Tongue (tissue), 2 donors: ENCODE measurements around the gene PHRF1. TPM values are rescaled to one million over a fixed set of nuclear protein-coding genes. Genes with fewer than 3 reads are reported as not detected.
"Not testable (repeated sequence)": the region's sequence is repeated elsewhere in the genome, so short reads cannot be mapped to it uniquely, and the experiment has no call there.

Experiments used
- DNase-seq: peaks from one replicate; pipeline ENCODE4 v3.0.0-alpha.2; 2015
- total RNA-seq: library from RNA; depleted of rRNA; stranded (reverse); fragments of >200 nt; gene quantifications from one replicate; pipeline ENCODE4 v1.2.3, GENCODE V29; 2014

PHRF1 gene
- total RNA-seq, 1 donor from 2014 or later, result 26.5 TPM

DNA sequence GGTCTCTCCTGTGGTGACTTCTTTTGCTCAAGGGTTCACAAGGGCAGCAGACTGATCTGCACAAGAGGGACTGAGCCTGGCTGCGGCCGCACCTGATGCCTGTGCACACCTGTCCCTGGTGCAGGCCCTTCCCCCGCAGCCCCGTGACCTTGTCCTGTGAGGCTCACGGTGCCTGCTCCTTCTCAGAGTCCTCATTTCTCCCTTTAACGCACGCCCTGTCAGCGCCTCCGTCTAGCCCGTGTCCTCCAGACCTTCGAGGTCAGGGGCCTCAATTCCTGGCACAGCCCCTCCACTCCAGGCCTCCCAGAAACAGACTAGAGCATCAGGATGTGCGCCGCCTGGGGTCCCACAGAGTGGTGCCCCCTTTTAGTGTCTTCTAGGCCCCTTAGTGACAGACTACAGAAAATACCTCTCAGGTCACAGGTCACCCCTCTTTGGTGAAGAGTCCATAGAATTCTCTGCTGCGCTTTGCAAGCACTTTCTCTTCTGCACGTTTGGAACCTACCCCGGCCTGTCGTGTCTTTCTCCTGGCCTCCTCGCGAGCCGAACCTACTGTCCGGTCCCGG lies 59.8 kb downstream of the PHRF1 start:
- DNase-seq, result no peak

DNA sequence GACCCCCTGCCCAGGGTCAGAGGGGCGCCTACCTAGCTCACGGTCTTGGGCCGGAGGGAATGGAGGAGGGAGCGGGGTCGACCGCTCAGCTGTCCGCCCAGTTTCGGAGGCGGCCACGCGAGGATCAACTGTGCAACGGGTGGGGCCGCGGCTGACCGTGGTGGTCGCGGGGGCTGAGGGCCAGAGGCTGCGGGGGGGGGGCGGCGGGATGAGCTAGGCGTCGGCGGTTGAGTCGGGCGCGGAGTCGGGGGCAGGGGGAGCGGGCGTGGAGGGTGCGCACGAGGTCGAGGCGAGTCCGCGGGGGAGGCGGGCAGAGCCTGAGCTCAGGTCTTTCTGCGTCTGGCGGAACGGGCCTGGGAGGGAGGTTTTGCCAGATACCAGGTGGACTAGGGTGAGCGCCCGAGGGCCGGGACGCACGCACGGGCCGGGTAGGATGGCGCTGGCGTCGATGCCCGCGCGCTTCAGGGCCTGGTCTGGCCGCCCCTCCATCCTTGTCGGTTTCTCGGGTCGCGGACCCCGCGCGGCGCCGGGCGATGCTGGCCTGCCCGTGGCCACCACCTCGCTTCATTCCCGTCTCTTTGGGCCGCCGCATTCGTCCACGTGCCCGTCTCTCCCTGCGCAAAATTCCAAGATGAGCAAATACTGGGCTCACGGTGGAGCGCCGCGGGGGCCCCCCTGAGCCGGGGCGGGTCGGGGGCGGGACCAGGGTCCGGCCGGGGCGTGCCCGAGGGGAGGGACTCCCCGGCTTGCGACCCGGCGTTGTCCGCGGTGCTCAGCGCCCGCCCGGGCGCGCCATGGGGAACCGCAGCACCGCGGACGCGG lies 60.5 kb downstream of the PHRF1 start, which contains the start of gene DRD4:
DRD4 (plus strand) TSS at position 759 of the 822 bp plus-strand sequence; CDS start at position 795, 36 bp downstream.
- no peak for DNase-seq

DNA sequence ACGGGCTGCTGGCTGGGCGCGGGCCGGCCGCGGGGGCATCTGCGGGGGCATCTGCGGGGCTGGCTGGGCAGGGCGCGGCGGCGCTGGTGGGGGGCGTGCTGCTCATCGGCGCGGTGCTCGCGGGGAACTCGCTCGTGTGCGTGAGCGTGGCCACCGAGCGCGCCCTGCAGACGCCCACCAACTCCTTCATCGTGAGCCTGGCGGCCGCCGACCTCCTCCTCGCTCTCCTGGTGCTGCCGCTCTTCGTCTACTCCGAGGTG lies 61.0 kb downstream of the PHRF1 start:
- DNase-seq, result no peak

DNA sequence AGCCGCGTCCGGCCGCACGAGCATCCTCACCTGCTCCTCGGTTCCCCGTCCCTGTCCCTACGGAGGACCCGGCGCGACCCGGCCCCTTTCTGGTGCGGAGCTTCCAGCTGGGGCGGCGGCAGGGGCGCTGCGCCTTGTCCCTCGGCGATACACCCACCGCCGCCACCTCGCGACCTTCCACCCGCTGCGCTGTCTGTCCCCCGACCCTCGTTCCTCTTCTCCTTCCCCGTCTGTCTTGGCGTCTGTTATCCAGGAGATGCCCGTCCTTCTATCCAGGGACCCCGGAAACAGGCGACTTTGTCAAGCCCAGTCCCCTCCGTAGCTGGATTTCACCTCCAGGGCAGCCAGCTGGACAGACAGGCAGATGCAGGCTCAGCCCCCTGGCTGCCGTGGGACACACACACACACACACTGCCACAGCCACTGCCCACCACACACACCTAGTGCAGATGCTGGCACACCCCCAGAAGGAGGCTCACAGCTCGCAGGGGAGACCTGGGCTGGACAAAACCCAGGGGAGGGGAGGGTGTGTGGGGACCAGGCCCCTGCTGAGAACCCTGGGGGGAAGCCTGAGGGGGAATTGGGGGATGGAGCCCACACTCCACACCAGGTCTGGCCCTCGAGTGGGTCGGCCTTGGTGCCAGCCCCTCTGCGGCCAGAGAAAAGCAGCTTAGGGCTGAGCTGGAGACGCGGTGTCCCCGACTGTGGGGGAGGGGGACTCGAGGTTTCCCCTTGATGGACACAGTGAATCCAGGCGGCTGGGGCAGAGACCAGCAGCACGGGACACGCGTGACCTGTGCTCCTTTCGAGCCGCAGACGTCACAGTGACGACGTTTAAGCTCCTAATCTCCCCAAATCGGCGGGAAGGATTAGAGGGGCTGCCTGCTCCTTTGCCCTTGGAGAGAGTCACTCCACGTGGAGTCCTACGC lies 61.6 kb downstream of the PHRF1 start:
- no peak for DNase-seq

DNA sequence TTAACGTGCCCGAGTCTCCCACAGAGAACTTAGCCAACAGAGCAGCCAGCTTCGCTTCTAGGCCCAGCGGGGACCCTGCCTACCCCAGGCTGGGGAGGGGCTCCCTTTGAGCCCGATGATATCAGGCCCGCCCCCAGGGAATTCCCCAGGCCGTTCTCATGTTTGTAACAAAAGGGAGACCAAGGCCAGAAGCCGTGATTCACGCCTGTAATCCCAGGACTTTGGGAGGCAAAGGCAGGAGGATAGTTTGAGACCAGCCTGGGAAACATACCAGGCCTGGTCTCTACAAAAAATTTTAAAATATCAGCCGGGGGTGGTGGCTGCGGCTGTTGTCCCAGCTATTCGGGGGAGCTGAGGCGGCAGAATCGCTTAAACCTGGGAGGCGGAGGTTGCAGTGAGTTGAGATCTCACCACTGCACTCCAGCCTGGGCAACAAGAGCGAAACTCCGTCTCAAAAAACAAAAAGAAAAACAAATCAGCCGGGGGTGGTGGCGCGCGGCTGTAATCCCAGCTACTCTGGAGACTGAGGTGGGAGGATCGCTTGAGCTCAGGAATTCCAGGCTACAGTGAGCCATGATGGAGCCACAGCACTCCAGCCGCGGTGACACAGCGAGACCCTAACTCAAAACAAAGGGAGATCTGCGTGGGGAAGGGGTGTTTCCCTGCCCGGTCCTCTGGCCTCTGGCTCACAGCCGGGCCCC lies 62.5 kb downstream of the PHRF1 start:
- DNase-seq, result no peak

DNA sequence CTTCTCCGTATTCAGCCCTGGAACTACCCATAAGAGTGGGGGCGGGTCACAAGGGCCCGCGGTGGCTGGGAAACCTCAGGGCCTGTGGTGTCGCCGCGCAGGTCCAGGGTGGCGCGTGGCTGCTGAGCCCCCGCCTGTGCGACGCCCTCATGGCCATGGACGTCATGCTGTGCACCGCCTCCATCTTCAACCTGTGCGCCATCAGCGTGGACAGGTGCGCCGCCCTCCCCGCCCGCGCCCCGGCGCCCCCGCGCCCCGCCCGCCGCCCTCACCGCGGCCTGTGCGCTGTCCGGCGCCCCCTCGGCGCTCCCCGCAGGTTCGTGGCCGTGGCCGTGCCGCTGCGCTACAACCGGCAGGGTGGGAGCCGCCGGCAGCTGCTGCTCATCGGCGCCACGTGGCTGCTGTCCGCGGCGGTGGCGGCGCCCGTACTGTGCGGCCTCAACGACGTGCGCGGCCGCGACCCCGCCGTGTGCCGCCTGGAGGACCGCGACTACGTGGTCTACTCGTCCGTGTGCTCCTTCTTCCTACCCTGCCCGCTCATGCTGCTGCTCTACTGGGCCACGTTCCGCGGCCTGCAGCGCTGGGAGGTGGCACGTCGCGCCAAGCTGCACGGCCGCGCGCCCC lies 63.2 kb downstream of the PHRF1 start:
- DNase-seq, result no peak

DNA sequence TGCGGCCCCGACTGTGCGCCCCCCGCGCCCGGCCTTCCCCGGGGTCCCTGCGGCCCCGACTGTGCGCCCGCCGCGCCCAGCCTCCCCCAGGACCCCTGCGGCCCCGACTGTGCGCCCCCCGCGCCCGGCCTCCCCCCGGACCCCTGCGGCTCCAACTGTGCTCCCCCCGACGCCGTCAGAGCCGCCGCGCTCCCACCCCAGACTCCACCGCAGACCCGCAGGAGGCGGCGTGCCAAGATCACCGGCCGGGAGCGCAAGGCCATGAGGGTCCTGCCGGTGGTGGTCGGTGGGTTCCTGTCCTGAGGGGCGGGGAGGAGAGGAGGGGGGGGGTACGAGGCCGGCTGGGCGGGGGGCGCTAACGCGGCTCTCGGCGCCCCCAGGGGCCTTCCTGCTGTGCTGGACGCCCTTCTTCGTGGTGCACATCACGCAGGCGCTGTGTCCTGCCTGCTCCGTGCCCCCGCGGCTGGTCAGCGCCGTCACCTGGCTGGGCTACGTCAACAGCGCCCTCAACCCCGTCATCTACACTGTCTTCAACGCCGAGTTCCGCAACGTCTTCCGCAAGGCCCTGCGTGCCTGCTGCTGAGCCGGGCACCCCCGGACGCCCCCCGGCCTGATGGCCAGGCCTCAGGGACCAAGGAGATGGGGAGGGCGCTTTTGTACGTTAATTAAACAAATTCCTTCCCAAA lies 63.9 kb downstream of the PHRF1 start:
- DNase-seq, result no peak

DNA sequence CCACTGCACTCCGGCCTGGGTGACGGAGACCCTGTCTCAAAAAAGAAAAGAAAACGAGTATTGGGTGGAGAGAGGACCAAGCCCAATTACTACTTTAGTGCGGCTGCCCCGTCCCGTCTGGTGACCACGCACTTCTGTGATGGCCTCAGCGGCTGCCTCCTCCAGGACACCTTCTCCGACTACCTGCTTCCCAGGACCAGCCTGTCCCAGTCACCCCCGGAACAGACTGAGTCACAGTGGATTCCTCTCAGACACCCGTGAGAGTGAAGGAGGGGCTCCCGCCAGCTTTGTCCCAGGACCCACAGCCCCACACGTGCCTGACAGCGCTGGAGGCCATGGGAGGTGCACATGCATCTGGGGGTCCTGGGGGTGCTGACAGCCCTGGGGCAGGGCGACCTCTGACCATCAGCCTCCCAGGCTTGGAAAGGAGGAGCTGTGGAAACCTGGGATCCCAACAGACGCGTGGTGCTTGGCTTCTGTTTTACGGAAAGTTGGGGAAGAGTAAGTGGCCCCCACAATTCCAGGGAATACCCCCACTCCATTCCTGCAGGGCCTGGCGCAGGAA lies 65.6 kb downstream of the PHRF1 start:
- no peak for DNase-seq

DNA sequence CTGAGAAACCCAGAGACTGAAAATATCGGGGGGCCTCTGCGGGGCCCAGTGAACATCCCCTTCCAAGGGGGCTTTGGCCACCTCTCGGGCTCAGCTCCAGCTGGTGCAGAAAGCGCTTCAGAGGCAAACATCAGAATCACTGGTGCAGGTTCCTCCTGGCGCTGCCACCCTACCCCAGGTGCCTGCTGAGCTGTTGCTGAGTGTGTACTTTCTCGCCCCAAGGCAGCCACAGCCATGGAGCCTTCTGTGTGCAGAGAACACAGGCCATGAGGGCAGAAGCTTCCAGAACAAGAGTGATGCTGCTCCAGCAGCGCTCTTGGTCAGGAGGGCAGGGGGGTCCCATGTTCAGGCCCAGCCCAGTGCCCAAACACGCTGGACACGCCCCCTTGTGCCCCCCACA lies 67.1 kb downstream of the PHRF1 start:
- DNase-seq, result no peak

DNA sequence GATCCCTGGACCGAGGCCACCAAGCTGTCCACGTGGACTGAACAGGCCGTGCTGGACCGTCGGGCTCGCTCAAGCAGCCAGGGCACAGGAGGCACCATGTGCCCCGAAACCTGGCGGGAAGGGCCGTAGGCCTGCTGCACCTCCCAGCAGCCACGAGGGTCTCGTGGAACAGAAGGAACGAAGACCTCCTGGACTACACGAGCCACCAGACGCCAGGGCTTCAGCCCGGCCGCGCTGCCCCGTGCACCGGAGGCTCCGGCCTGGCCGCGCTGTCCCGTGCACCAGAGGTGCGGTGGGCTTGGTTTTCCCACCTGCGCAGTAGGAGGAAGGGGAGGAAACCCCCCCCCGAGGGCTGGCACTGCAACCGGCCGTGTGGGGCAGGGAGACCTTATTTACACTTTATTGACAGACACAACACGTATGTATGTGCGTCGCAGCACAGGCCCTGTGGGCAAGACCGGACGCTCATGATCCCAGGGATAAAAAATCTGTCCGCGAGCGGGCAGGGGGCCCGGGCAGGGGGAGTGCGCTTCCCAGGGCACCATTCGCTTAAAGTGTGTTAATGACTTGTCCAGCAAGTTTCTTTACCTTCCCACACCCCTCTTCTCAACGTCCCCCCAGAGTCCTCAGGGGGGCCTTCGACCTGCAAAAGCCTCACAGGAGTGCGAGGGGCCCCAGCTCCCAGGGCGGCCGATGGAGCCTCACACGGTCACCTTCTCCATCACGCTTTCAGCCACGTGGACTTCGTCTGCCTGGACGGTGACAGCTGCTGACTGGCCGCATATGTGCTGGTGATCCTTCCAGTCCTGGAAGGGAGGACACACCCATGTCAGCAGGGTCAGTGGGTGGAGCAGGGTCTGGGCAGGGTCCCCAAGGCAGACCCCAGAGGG lies 67.8 kb downstream of the PHRF1 start:
- no peak for DNase-seq

DNA sequence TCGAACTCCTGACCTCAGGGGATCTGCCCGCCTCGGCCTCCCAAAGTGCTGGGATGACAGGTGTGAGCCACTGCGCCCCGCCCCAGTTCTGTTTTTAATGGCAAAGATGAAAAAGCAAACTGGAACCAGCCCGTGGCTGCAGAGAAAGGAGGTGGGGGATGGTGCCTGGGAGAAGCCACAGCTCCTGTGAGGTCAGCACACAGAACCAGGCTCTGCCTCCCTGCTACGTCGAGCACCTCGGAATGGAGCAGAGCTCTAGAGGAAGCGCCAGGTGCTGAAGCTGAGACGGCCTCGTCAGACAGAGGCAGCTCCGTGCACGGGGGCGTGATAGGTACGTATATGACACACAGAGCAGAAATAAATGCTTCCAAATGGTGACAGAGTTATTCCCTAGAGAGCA lies 69.3 kb downstream of the PHRF1 start:
- no peak for DNase-seq

DNA sequence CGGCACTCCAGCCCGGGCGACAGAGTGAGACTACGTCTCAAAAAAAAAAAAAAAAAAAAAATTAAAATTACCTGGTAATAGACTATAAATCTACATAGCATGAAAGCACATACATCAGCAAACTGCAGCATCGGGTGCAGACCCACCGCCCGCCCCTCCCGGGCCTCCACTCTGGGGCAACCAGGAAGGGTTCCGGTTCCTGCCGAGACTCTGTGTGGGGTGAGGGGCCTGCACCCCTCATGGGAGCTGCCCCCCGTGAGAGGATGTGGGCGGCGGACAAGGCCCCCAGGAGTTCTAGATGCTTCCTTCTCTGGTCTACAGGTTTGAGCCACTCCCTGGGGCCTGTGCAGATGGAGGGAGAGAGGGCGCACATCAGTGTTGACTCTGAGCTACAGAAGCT lies 69.9 kb downstream of the PHRF1 start:
- no peak for DNase-seq

DNA sequence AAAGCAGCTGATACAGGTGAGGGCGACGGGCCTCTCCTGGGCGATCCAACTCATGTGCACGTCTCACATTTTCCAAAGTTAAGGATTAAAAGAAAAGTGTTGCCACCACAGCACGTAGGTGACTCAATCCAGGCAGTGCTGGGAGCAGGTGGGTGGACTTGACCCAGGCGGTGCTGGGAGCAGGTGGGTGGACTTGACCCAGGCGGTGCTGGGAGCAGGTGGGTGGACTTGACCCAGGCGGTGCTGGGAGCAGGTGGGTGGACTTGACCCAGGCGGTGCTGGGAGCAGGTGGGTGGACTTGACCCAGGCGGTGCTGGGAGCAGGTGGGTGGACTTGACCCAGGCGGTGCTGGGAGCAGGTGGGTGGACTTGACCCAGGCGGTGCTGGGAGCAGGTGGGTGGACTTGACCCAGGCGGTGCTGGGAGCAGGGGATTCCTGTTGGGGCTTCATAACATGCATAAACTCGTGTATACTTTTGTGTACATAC lies 71.4 kb downstream of the PHRF1 start:
- not testable (repeated sequence) for DNase-seq

DNA sequence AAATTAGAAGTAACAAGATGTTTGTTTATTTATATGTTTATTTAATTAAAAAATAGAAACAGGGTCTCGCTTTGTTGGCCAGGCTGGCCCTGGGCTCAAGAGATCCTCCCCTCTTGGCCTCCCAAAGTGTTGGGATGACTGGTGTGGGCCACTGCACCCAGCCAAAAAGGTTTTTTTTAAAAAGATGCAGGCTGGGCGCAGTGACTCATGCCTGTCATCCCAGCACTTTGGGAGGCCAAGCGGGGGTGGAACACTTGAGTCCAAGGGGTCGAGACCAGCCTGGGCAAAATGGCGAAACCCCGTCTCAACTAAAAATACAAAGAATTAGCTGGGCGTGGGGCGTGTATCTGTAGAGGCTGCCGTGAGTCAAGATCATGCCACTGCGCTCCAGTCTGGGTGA lies 74.2 kb downstream of the PHRF1 start:
- no peak for DNase-seq

DNA sequence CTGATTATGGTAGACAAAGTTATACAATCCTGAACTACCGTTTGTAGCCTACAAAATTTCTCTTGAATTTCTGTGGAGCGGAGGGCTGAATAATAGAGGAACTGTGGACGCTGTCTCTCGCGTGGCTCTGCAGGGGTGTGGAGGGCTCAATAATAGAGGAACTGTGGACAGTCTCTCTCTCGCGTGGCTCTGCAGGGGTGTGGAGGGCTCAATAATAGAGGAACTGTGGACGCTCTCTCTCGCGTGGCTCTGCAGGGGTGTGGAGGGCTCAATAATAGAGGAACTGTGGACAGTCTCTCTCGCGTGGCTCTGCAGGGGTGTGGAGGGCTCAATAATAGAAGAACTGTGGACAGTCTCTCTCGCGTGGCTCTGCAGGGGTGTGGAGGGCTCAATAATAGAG lies 76.9 kb downstream of the PHRF1 start:
- not testable (repeated sequence) for DNase-seq

DNA sequence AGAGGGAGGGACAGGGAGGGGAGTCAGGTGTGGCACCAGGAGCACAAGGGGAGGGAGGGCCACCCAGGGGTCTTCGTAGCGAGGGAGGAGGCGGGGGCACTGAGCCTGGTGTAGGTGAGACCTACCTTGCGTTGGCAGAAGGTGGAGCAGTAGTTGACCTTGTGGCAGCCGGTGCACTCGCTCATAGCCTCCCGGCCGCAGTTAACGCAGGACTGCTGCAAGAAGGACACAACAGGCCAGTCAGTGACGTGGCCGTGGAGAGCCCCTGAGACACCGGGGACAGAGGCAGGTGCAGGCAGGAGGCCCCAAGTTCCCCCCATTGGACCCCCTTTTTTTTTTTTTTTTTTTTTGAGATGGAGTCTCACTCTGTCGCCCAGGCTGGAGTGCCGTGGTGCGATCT lies 77.6 kb downstream of the PHRF1 start:
- DNase-seq, result no peak

DNA sequence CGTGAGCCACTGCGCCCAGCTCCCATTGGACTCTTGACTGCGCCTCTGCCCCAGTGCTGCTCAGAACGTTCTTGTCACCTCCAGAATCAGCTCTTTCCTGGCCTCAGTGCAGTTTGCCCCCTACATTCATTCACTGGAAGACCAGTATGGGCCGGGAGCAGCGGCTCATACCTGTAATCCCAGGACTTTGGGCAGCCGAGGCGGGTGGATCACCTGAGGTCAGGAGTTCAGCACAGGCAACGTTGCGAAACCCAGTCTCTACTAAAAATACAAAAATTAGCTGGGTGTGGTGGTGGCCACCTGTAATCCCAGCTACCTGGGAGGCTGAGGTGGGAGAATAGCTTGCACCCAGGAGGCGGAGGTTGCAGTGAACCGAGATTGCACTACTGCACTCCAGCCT lies 78.2 kb downstream of the PHRF1 start:
- not testable (repeated sequence) for DNase-seq

DNA sequence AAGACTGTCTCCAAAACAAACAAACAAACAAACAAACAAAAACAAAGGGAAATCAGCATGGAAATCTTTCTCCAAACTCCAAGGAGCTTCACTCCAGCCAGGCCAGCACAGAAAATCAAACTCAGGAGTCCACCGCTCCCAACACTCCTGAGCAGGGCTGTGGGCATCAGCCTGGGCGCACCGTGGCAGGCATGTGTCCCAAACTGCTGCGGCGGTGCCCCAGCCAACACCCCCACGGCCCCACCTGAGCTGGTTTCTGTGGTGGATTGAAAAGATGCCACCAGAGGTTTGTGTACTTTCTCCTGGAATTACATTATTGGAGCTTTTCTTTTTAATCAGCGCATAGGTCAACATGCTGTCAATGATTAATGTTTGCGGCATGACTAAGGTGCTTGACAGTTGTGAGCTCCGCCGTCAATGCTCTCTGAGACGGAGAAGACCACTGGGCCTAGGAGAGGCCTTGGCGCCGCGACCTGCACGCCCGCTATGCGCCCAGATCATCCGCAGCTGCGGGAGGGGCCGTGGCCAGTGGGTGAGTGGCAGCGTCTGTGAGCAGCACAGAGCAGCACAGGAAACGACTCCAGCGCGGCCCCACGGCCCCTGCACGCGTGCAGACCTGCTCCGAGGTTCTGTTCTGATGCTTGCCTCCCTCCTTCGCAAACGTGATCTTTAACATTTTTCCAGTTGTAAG lies 78.9 kb downstream of the PHRF1 start:
- DNase-seq, result no peak

DNA sequence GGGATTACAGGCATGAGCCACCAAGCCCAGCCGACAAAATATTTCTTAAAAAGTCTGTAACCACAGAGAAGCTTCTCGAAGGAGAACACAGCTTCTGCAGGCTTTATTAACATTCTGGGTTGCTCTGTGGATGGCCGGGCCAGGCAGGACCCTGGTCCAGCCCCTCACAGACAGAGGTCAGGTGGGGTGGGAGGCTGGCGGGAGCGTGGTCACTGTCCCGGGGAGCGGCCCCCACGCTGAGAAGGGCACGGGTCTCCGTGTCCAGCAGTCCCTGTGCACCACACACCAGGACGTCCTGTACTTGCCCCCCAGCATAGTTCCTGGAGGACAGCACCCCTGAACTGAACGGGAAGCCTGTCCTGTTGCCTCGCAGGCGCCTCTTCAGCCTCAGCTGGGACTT lies 80.2 kb downstream of the PHRF1 start:
- DNase-seq, result no peak
